Stimulated activated CD4-positive, alpha-beta T cell treated with anti-CD3 and anti-CD28 coated beads, Interleukin-4, amount 100 ng/mL, for 4 hours (primary cell): ENCODE measurements around the gene PHC2.

Experiments
- DNase-seq, 2 experiments: peaks; one replicate each; pipeline ENCODE4 v3.0.0-alpha.2; 2020

The PHC2 gene

GRCh38 chr1:33420870-33421775, 9.8 kb downstream of the PHC2 start:
- no peak for DNase-seq

DNA sequence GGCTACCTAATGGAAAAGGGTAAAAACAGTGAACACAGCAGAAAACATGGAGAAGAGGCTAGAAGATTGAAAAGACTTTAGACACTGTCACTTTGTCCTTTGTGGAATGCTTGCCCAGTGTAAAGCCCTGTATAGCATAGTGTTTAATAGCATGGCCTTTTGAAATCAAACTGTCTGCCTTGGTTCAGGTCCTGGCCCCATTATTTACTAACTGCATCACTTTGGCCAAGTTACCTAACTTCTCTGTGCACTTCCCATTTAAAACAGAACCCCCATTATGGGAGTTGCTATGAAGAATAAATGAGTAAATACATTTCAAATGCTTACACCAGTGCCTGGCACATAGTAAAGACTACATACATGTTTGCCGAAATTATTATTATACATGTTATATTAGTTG, 12.1 kb downstream of the PHC2 start:
- no peak for DNase-seq

GRCh38 chr1:33414879-33415278, 16.0 kb downstream of the PHC2 start:
- no peak for DNase-seq

DNA sequence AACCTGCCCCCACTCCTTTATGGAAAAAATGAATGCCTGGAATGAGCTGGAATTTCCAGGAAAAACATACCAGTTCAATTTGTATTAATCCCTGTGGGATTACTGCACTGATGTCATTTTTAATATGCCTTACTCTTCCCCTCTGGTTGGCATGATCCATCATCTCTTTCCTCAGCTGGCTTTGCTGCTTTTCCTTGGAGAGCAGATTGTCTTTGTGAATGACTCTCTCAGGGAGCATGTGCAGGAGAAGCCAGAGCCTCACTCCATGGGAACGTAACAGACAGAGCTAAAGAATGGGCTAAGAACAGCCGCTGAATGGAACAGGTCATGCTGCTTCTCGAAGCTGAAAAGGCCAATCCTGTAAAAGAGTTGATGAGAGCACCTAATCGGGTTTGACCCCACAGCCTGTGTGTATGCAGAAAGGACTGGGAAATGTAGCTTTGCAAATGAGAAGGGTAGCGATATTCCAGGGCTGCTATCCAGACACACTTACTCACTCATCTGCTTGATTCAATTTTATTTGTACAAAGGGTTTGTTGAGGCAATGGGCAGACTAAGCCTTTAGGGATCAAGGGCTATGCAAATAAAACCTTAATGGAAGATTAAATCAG, 20.7 kb downstream of the PHC2 start:
- DNase-seq, result no peak

DNA sequence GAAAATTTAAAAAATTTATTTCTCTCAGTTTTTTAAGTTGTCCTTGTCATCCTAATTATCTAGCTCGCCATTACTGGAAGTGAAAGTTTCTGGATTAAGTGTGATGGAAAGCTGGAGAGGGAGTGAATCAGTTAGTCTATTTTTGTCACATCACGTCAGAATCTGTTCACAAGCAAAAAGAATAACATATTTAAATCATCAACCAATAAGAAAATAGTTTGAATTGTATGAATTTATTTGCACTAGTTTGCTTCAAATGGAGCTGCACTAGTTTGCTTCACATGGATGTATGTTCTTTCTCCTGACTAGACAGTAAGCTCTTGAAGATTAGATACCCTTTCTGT, 22.8 kb downstream of the PHC2 start:
- DNase-seq, result no peak

- DNase-seq, result no peak
Observed at GRCh38 chr1:33407352-33408092, 23.4 kb downstream of the PHC2 start.

GRCh38 chr1:33402206-33402605, 28.7 kb downstream of the PHC2 start:
- DNase-seq, result no peak

GRCh38 chr1:33401471-33401870, 29.4 kb downstream of the PHC2 start:
- no peak for DNase-seq

DNA sequence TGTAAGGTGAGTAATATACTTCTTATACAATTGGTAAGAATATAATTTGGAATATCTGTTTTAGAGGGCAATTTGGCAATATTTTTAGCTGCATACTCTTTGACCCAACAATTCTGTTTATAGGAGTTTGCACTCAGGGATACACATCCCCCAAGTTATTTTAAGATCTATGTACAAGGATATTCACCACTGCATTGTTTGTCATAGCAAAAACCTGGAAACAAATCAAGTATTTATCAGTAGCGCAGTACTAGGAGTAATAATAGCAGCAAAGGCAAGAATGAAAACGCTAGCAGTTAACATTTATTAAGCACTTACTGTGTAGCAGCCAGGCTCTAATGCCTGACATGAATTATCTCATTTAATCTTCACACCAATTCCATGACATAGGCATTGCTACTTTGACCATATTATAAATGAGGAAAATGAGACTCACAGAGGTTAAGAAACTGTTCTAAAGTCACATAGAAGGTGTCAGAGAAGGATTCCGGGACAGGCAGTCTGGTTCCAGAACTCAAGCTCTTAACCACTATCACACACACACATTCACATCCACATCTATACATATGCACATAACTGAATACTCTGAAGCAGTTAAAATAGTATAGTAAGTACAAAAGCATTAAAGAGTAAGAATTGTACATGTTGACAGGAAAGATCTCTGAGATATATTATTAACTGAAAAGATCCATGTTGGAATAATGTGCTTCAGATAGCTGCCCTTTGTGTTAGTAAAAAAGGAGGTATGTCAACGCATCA, 30.6 kb downstream of the PHC2 start:
- DNase-seq, result no peak

DNA sequence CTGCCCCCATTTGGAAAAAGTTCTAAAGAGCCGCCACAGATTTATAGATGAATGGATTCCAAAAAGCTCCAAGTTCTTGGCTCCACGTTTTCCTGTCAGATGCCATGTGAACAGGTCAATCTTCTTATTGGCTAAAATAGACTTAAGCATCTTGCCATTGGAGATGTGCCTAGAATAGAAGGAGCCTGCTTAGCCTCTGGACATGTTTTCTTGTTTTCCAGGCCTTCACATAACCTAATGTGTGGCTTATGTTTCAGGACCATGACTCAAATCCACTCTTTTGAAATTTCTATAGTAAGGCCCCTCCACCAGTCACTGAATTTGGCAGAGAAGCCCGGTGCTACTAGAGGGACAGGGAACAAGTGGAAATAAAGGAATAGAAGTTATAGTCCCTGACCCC, 31.5 kb downstream of the PHC2 start:
- DNase-seq, result no peak

DNA sequence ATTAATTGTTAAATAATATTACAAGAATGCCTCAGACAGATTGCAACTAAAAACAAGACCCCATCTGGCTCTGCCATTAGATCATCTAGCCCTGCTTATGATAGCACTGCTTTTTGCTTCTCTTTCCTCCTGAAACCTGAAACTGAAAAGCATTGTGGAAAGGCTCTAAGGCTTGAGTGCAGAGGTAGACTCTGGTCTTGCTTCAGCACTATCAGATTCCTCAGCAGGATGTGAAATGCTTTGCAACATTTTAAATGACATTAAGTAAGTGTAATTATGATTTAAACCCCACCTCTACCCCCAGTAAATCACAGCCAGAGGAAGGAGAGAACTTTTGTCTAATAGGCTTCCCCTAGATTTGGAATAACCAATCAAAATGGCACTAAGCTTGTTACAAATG, 32.9 kb downstream of the PHC2 start:
- DNase-seq, result no peak

GRCh38 chr1:33397125-33397506, 33.8 kb downstream of the PHC2 start:
- no peak for DNase-seq

DNA sequence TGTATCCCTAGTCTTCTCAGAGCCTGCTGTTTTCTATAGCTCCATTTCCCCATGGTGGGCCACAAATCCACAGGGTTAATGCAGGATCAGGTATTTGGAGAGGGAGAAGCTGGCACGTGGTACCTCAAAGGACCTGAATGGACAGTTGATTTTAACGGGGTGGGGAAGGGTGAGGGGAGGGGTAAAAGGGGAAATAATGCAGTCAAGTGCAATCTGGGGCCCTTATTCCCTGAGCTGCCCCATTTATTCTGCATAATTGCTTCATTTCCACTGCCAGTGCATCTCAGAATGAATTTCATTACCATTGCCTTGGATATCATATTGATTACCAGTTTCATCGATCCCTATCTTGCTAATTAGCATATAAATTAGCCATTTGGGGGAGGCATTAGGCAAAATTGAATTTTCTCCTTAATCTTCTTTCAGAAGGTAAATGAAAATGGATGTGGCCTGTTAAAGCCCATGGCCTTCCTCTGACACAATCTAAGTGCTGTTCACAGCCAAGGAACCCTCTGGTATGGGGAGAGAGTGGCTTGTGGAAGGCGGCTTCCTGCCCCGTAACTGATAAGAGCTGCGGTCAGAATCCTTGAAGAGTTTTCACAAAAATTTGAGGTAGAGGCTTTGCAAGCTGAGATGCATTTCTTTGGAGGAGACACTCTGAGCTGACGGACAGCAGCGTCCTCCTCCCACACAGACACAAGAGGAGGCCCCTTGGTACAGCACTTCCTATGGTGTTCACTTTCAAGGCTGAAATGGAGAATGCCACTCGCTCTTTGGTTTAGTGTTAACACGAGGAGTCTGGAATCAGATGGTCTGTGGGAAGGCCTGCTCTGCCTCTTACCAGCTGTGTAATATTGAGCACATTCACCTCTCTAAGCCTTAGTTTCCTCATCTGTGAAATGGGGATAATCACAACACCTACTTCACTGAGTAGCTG, 34.4 kb downstream of the PHC2 start:
- no peak for DNase-seq

DNA sequence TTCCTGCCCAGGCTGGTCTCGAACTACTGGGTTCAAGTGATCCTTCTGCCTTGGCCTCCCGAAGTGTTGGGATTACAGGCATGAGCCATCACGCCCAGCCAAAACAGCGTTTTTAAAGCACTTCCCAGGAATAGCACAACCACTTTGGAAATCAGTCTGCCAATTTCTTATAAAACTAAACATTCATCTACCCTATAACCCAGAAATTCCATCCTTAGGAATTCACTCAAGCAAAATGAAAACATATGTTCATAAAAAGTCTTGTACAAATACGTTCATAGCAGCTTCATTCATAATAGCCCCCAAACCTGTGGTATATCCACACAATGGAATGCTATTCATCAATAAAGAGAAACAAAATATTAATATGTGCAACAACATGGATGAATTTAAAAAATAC, 36.1 kb downstream of the PHC2 start:
- DNase-seq, result no peak

DNA sequence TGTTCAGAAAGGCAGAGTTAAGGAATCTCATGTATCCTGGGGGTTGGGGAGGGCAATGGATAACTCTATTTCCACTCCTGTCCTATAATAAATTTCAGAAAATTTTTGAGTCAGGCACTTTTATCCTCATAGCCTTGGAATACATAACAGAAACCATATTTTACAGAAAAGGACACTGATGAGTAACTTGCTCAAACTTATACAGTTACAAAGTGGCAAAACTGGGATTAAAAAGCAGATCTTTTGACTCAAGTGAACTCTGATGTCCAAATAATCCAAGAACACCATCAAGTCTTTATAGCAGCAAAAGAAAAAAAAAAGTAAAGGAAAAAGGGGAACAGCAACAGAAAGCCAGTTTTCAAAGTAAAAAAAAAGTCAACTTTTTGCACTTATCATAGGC, 36.9 kb downstream of the PHC2 start:
- DNase-seq, result no peak

DNA sequence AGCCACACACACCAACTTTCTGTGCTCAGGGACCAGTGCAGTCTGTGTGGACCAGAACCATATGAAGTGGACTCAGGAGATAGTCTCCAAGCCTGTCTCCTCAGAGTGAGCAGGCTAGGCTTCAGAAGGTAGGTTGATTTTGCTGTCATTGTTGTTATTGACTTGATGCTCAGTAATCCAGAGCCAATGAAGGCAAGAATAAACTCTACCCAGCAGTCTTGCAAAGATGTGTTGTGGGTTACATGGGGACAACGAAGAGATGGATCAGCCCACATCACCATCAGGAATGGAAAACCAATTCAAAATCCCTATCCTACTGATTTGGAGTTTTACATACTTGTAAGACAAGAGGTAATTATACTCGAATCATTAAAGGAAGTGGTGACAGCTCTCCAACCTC, 37.4 kb downstream of the PHC2 start:
- DNase-seq, result no peak

DNA sequence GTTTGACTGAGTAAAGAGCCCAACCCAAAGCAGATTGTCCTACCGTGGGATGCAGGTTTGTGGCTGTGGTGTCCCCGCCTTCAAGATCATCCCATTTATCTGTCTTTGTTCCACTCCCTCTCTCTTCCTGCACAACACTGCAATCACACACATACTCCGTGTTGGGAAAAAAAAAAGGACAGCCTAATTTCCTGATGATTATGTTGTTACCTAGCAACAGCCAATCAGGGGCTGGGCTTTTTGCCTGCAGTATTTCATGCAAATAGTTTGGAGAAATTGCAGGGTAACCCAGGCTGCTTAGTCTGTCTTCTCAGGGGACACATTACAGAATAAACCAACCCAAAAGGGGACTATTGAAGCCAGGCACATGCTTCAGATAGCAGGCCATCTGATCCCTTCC, 38.3 kb downstream of the PHC2 start:
- no peak for DNase-seq

GRCh38 chr1:33392206-33392605, 38.7 kb downstream of the PHC2 start:
- no peak for DNase-seq

DNA sequence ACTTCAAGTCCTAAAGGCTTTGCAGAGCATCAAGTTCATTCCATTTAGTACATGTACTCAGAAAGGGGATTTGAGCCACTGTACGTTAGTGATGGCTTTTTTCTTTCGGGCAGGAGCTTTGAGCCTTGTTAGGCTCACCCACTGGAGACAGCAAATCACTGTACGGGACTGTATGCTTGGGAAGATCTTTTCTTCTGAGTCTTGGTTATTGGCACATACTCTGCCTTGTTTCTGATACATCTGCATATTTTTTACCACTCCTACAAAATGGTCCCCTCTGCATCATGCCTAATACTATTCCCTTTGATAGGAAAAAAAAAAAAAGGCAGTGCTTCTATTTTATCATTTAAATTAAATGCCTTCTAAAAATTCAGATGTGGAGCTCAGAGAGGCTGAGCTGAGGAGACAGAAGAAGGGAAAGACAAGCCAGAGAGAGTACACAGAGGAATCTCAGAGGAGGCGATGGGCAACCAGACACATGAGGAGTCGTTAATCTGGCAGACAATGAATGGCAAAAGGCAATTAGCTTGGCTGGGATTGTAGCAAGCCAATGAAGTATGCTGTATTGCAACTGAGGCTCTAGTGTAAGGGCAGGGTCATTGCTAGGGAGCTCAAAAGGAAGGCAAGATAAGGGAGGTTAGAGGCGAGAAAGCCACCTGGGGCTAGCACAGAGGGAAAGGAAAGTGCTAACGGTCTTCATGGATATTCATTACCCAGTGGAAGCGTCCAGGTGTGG, 39.4 kb downstream of the PHC2 start:
- DNase-seq, result no peak

DNA sequence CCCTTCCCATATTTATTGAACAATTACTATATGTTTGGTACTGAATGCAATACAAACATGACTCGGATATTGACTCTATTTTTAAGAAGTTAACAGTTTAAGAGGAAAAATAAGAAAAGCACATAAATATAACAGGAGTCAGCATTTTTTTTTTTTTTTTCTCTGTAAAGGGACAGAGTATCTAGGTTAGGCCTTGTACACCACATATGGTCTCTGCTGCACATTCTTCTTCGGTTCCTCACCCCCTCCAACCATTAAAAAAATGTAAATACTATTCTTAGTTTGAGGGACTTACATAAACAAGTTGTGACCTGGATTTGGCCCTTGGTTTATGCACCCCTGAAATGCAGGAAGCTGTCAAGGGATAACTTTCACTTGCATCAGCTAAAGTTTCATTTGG, 40.4 kb downstream of the PHC2 start:
- DNase-seq, result no peak
